Measurements from ENCODE around the gene CACNA1C.
"Not testable (repeated sequence)": the region's sequence is repeated elsewhere in the genome, so short reads cannot be mapped to it uniquely, and the experiment has no call there.

GRCh38 chr12:2135661-2136418 lies 83.1 kb downstream of the CACNA1C start:
- TF ChIP-seq CTCF (IDR thresholded peaks at IDR 0.05; ENCODE audit: low read depth, low read length, poor library complexity, severe bottlenecking); EZH2phosphoT487 (IDR thresholded peaks at IDR 0.05; ENCODE audit: borderline replicate concordance, low read length): not testable (repeated sequence)

Measured in DOHH2 (cell line).